Endothelial cell (in vitro differentiated cells): Measurements from ENCODE around the gene TPD52L1. TPM values are rescaled to one million over a fixed set of nuclear protein-coding genes. Genes with fewer than 3 reads are reported as not detected.

ENCODE experiments used
- DNase-seq: peaks from one replicate; pipeline ENCODE4 v3.0.0; 2021; ENCODE audit warnings: low spot score
- H3K27ac Mint-ChIP-seq: one replicate; pipeline ENCODE4 v1.8.0; 2021; ENCODE audit warnings: mixed read lengths, inconsistent platforms; ENCODE audit not compliant: unreplicated experiment
- H3K27me3 Mint-ChIP-seq: one replicate; pipeline ENCODE4 v1.8.0; 2021; ENCODE audit warnings: mild to moderate bottlenecking, moderate library complexity, mixed read lengths, inconsistent platforms; ENCODE audit not compliant: unreplicated experiment
- H3K36me3 Mint-ChIP-seq: one replicate; pipeline ENCODE4 v1.8.0; 2021; ENCODE audit warnings: mild to moderate bottlenecking, low read depth, mixed read lengths, inconsistent platforms; ENCODE audit not compliant: unreplicated experiment
- H3K4me1 Mint-ChIP-seq: one replicate; pipeline ENCODE4 v1.8.0; 2021; ENCODE audit warnings: mild to moderate bottlenecking, mixed read lengths, inconsistent platforms; ENCODE audit not compliant: unreplicated experiment
- H3K4me3 Mint-ChIP-seq: one replicate; pipeline ENCODE4 v1.8.0; 2021; ENCODE audit warnings: mild to moderate bottlenecking, mixed read lengths, inconsistent platforms; ENCODE audit not compliant: unreplicated experiment
- H3K9me3 Mint-ChIP-seq: one replicate; pipeline ENCODE4 v1.8.0; 2021; ENCODE audit warnings: mixed read lengths, inconsistent platforms; ENCODE audit not compliant: unreplicated experiment
- CTCF ChIP-seq: fragments of 200-600 bp; sonication (generic); IDR thresholded peaks from one replicate; pipeline ENCODE4 v1.5.0; 2021; ENCODE audit warnings: antibody characterized with exemption; ENCODE audit not compliant: unreplicated experiment
- total RNA-seq: library from RNA; stranded (reverse); fragmentation: NEBNext Ultra II Directional; extraction: Animal tissue kit (Norgen Biotek cat#: 25700); gene quantifications from one replicate; pipeline ENCODE4 v1.2.1, GENCODE V29; 2021; ENCODE audit not compliant: unreplicated experiment

Gene TPD52L1
- total RNA-seq, 1 donor from 2014 or later, result 118 TPM

- Mint-ChIP-seq H3K9me3 (no peaks in the 10 kb centered on the region), H3K27ac (no peak overlapping the region), H3K4me1 (peaks cover 14% of the 10 kb centered on the region), H3K36me3 (no peaks in the 10 kb centered on the region), H3K4me3 (no peak overlapping the region), H3K27me3 (no peaks in the 10 kb centered on the region)
- no peak for TF ChIP-seq CTCF
- DNase-seq, result no peak
Observed at GRCh38 chr6:125190667-125191066, 37.1 kb downstream of the TPD52L1 start.

DNA sequence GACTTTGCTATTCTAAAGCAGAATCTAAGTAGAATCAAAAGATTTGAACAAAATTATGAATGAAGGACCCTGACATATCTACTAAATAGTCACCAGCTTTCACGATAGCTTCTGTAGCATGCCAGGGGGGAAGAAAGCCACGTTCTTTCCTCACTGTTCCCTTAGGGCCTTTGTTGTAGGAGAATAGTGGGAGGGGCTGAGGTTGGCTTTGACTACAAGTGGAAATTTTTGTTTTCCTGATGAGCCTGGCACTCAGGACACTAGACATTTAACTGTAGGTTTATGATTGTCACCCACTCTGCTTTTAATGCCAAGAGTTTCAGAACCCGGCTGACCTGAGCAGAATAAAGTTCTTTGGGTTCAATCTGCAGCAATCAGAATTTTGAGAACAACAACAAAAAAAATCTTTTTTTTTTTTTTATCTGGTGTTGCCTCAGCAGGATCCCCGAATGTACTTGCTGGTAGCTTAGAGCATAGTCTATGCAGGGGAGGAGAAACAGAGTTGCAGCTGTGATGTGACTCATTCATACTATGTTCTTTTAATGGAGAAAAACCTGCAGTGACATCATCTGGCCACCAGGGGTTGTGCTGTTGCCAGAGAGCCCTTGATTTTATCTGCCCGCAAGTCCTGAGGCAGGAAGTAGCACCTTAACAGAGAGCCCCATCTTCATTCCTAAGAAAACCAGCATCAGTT lies 38.5 kb downstream of the TPD52L1 start:
- H3K9me3 Mint-ChIP-seq, result no peaks in the 10 kb centered on the region
- DNase-seq, result peak; percentile 37
- peak; percentile 93 for TF ChIP-seq CTCF
- H3K36me3 Mint-ChIP-seq, result no peaks in the 10 kb centered on the region
- no peak overlapping the region for H3K4me3 Mint-ChIP-seq
- peak overlapping the region; percentile 13 for H3K27ac Mint-ChIP-seq
- peaks cover 18% of the 10 kb centered on the region for H3K4me1 Mint-ChIP-seq
- no peaks in the 10 kb centered on the region for H3K27me3 Mint-ChIP-seq

DNA sequence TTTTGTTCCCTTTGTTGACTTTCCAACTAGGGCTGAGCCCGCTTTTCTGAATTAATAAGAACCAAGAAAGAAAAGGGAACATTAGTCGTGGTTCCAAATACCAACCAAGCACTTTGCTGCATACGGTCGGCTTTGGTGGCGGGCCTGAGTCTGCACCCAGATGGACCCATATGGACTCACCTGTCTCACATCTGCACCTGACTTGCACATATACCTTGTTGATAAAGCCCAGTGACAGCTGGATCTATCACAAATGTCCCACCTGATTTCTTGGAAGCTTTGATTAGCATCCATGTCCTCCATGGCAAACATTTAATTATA lies 39.0 kb downstream of the TPD52L1 start:
- Mint-ChIP-seq H3K9me3 (no peaks in the 10 kb centered on the region), H3K27me3 (no peaks in the 10 kb centered on the region), H3K4me3 (no peak overlapping the region), H3K36me3 (no peaks in the 10 kb centered on the region), H3K27ac (no peak overlapping the region), H3K4me1 (peaks cover 23% of the 10 kb centered on the region)
- peak; percentile 46 for TF ChIP-seq CTCF
- DNase-seq, result no peak

GRCh38 chr6:125193208-125193607 lies 39.6 kb downstream of the TPD52L1 start:
- peaks cover 29% of the 10 kb centered on the region for H3K4me1 Mint-ChIP-seq
- no peak overlapping the region for H3K4me3 Mint-ChIP-seq
- H3K36me3 Mint-ChIP-seq, result no peaks in the 10 kb centered on the region
- DNase-seq, result no peak
- no peak overlapping the region for H3K27ac Mint-ChIP-seq
- no peak for TF ChIP-seq CTCF
- H3K27me3 Mint-ChIP-seq, result no peaks in the 10 kb centered on the region
- no peaks in the 10 kb centered on the region for H3K9me3 Mint-ChIP-seq

- no peak for DNase-seq
- peaks cover 32% of the 10 kb centered on the region for H3K4me1 Mint-ChIP-seq
- no peaks in the 10 kb centered on the region for H3K9me3 Mint-ChIP-seq
- no peaks in the 10 kb centered on the region for H3K27me3 Mint-ChIP-seq
- TF ChIP-seq CTCF, result no peak
- H3K27ac Mint-ChIP-seq, result no peak overlapping the region
- no peaks in the 10 kb centered on the region for H3K36me3 Mint-ChIP-seq
- no peak overlapping the region for H3K4me3 Mint-ChIP-seq
Observed at GRCh38 chr6:125194941-125195340, 41.4 kb downstream of the TPD52L1 start.
